ENCODE measurements around the gene SCYL1.

DNA sequence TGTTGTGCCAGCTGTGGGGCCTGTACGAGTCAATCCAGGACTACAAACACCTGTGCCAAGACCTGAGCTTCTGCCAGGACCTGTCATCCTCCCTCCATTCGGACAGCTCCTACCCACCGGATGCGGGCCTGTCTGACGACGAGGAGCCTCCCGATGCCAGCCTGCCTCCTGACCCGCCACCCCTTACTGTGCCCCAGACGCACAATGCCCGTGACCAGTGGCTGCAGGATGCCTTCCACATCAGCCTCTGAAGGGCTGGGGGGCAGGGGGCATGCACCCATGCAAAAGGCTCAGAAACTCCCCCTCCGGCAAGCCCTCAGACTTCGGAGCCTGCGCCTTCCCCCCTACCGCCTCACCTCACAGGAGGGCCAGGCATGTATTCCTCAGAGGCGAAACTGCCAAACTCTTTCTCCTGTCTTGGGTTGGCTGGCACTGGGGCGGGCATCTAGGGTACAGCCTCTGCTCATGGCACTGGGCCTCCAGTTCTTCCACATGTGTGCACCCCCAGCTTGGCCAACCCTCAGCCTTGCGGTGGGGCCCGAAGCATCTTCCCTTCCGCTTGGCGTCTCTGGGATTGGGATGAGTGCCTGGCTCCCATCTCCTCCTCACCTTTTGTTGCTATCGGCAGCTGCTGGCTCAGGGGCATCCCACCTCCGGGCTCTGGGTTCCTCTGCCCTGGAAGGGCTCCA is 48.7 kb downstream of the SCYL1 start:
- TF ChIP-seq, protein P1, sequence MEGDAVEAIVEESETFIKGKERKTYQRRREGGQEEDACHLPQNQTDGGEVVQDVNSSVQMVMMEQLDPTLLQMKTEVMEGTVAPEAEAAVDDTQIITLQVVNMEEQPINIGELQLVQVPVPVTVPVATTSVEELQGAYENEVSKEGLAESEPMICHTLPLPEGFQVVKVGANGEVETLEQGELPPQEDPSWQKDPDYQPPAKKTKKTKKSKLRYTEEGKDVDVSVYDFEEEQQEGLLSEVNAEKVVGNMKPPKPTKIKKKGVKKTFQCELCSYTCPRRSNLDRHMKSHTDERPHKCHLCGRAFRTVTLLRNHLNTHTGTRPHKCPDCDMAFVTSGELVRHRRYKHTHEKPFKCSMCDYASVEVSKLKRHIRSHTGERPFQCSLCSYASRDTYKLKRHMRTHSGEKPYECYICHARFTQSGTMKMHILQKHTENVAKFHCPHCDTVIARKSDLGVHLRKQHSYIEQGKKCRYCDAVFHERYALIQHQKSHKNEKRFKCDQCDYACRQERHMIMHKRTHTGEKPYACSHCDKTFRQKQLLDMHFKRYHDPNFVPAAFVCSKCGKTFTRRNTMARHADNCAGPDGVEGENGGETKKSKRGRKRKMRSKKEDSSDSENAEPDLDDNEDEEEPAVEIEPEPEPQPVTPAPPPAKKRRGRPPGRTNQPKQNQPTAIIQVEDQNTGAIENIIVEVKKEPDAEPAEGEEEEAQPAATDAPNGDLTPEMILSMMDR (IDR thresholded peaks at IDR 0.05): no peak
- TF ChIP-seq POLR2A (IDR thresholded peaks at IDR 0.05) (no peak), EP300 (IDR thresholded peaks at IDR 0.05) (no peak)

Data from tibial nerve (tissue), 4 donors.